HEK293T (cell line): ENCODE results near the gene HOXB2.

Experiments
- BHLHE40 ChIP-seq: fragments of 450-650 bp; IDR thresholded peaks from 2 replicates; pipeline ENCODE4 v1.6.1; 2016; ENCODE audit warnings: mild to moderate bottlenecking, moderate library complexity, borderline replicate concordance
- CTBP1 ChIP-seq: fragments of 450-650 bp; IDR thresholded peaks from 2 replicates; pipeline ENCODE4 v1.6.1; 2016; ENCODE audit warnings: borderline replicate concordance
- FOXK2 ChIP-seq: fragments of 450-650 bp; IDR thresholded peaks from 2 replicates; pipeline ENCODE4 v1.6.1; 2016; ENCODE audit warnings: mild to moderate bottlenecking
- SP1 ChIP-seq: fragments of 450-650 bp; IDR thresholded peaks from 2 replicates; pipeline ENCODE4 v1.6.1; 2017
- SUZ12 ChIP-seq: fragments of 450-650 bp; IDR thresholded peaks from 2 replicates; pipeline ENCODE4 v1.6.1; 2016; ENCODE audit warnings: mild to moderate bottlenecking

DNA sequence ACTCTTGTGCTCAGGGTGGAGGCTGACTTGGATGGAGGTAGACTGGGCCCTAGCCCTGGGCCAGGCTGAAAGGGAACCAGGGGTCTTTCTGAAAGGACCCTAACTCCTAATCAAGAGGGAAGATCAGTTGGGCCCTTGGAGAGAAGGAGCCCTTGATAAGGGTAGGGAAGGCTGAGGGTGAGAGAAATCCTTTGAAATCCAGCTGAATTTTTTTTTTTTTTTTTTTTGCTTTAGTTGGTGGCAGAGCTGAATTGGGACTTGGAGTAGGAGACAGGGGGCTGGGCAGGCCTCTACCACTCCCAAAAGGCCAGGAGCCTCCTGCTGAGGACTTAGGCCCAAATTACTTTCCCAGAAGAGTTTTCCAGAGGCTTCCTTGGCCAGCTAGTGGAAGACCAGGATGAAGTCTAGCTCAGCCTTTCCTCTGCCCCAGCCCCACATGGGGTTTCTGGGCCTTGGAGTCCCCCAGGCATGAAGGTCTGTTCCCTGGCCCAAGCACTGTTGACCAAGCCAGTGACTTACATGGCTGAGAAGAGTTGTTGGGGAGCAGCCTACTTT, 45.8 kb upstream of the HOXB2 start:
- TF ChIP-seq BHLHE40 (no peak), SUZ12 (no peak), SP1 (no peak), FOXK2 (no peak), CTBP1 (no peak)
